EL (cell line): ENCODE results near the gene HEXIM2.
A peak's percentile ranks its signal among the peaks of the same experiment; 100 is the strongest.
"Not testable (repeated sequence)": the region's sequence is repeated elsewhere in the genome, so short reads cannot be mapped to it uniquely, and the experiment has no call there.

ENCODE experiments used
- DNase-seq: peaks from one replicate; pipeline ENCODE4 v3.0.0-alpha.2; 2016

Gene HEXIM2

GRCh38 chr17:45161288-45162024, at the start of gene HEXIM2:
Gene HEXIM2 (plus strand): TSS chr17:45161875. CDS start chr17:45162794, 919 bp downstream.
- DNase-seq: peak; percentile 100

- no peak for DNase-seq
Measured at GRCh38 chr17:45112559-45113423, 48.9 kb upstream of the HEXIM2 start.

- no peak for DNase-seq
Measured at GRCh38 chr17:45113424-45113754, 48.3 kb upstream of the HEXIM2 start.

GRCh38 chr17:45114117-45114932, 47.4 kb upstream of the HEXIM2 start:
- DNase-seq: no peak

GRCh38 chr17:45115015-45115625, 46.6 kb upstream of the HEXIM2 start:
- no peak for DNase-seq

- no peak for DNase-seq
Measured at GRCh38 chr17:45115871-45116270, 45.8 kb upstream of the HEXIM2 start.

GRCh38 chr17:45116434-45117016, 45.1 kb upstream of the HEXIM2 start:
- no peak for DNase-seq

GRCh38 chr17:45117334-45117733, 44.3 kb upstream of the HEXIM2 start:
- no peak for DNase-seq

- DNase-seq: no peak
Measured at GRCh38 chr17:45117848-45118646, 43.6 kb upstream of the HEXIM2 start.

GRCh38 chr17:45118691-45119090, 43.0 kb upstream of the HEXIM2 start:
- no peak for DNase-seq

- no peak for DNase-seq
Measured at GRCh38 chr17:45119964-45120363, 41.7 kb upstream of the HEXIM2 start.

- no peak for DNase-seq
Measured at GRCh38 chr17:45120558-45120957, 41.1 kb upstream of the HEXIM2 start.

GRCh38 chr17:45121055-45121454, 40.6 kb upstream of the HEXIM2 start:
- no peak for DNase-seq

- no peak for DNase-seq
Measured at GRCh38 chr17:45123076-45123770, 38.5 kb upstream of the HEXIM2 start.

GRCh38 chr17:45123930-45124796, 37.5 kb upstream of the HEXIM2 start:
- DNase-seq: peak; percentile 91

GRCh38 chr17:45124797-45125122, 36.9 kb upstream of the HEXIM2 start:
- DNase-seq: not testable (repeated sequence)

GRCh38 chr17:45125509-45125908, 36.2 kb upstream of the HEXIM2 start:
- DNase-seq: no peak

- DNase-seq: no peak
Measured at GRCh38 chr17:45127207-45127547, 34.5 kb upstream of the HEXIM2 start.

GRCh38 chr17:45127548-45128300, 34.0 kb upstream of the HEXIM2 start:
- DNase-seq: peak; percentile 54
